GM12865 (cell line): ENCODE measurements around the gene RAB40B.

Source experiments
- DNase-seq: peaks from one replicate; pipeline ENCODE4 v3.0.0; 2010; ENCODE audit warnings: low read depth
- H3K4me3 ChIP-seq: 2 replicates; pipeline ENCODE4 v1.5.1; 2011; ENCODE audit warnings: mild to moderate bottlenecking, low read depth, low read length, control low read depth
- TF ChIP-seq, protein P1 (sequence below): IDR thresholded peaks from 2 replicates; pipeline ENCODE4 v1.5.1; 2011; ENCODE audit warnings: low read length, control low read depth, low read depth, inconsistent platforms; ENCODE audit not compliant: insufficient read depth; ENCODE audit errors: missing control alignments

Gene RAB40B

GRCh38 chr17:82611140-82612058, 87.1 kb downstream of the RAB40B start:
- TF ChIP-seq, protein P1, sequence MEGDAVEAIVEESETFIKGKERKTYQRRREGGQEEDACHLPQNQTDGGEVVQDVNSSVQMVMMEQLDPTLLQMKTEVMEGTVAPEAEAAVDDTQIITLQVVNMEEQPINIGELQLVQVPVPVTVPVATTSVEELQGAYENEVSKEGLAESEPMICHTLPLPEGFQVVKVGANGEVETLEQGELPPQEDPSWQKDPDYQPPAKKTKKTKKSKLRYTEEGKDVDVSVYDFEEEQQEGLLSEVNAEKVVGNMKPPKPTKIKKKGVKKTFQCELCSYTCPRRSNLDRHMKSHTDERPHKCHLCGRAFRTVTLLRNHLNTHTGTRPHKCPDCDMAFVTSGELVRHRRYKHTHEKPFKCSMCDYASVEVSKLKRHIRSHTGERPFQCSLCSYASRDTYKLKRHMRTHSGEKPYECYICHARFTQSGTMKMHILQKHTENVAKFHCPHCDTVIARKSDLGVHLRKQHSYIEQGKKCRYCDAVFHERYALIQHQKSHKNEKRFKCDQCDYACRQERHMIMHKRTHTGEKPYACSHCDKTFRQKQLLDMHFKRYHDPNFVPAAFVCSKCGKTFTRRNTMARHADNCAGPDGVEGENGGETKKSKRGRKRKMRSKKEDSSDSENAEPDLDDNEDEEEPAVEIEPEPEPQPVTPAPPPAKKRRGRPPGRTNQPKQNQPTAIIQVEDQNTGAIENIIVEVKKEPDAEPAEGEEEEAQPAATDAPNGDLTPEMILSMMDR, result no peak
- DNase-seq, result no peak
- H3K4me3 ChIP-seq, result no peak overlapping the region

DNA sequence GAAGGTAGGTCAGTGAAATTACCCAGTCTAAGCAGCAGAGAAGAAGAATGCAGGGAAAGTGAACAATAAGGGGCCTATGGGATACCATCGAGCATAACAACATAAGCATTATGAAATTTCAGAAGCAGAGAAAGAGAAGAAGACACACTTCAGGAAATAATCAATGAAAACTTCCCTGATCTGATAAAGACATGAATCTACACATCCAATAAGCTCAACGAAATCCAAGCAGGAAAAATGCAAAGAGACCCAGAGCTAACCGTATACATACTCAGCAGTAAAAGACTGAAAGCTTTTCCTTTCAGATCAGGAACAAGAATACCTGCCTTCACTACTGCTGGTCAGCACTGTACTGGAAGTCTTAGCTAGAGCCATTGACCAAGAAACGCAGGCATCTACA, 88.8 kb downstream of the RAB40B start:
- TF ChIP-seq, protein P1, result no peak
- no peak overlapping the region for H3K4me3 ChIP-seq
- no peak for DNase-seq

DNA sequence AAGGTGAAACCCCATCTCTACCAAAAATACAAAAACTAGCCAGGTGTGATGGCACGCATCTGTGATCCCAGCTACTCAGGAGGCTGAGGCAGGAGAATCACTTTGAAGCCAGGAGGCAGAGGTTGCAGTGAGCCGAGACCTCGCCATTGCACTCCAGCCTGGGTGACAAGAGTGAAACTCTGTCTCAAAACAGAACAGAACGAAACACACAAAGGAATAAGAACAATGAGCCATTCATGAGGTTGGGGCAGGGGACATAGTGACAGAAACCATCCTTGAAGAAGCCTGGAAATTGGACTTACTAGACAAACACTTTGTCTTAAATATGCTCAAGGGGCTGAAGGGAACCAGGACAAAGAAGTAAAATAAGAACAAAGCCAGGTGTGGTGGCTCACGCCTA, 89.7 kb downstream of the RAB40B start:
- TF ChIP-seq, protein P1, result no peak
- DNase-seq, result no peak
- no peak overlapping the region for H3K4me3 ChIP-seq

- DNase-seq, result no peak
- TF ChIP-seq, protein P1, result no peak
- no peak overlapping the region for H3K4me3 ChIP-seq
These were observed 92.4 kb downstream of the RAB40B start for GRCh38 chr17:82605939-82606600.
